ENCODE measurements around the gene SAMSN1.
"Not testable (repeated sequence)": the region's sequence is repeated elsewhere in the genome, so short reads cannot be mapped to it uniquely, and the experiment has no call there.

Gene SAMSN1

DNA sequence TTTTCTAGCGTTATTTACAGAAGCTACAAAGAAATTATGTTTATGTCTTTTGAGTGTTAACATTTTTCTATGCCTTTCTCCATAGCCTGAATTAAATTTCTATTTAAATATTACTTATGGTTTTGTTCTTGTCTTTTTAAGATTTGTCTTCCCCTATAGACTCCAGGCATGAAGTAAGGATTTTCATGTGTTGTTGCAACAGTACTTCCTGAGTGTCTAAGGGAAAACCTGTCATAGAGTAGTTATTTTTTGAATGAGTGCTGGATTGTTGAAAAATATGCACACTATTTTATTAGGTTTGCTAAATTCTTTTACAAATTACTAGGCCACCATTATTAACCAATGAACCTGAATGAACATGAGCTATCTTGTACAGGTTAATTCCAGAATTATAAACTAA, 27.1 kb downstream of the SAMSN1 start:
- Histone ChIP-seq H3K36me3 (replicated peaks) (no peaks in the 10 kb centered on the region), H3K4me3 (ENCODE audit: low read depth, low read length) (no peak overlapping the region), H3K27ac (no peak overlapping the region), H3K27me3 (replicated peaks) (no peaks in the 10 kb centered on the region)
- TF ChIP-seq, protein P1, sequence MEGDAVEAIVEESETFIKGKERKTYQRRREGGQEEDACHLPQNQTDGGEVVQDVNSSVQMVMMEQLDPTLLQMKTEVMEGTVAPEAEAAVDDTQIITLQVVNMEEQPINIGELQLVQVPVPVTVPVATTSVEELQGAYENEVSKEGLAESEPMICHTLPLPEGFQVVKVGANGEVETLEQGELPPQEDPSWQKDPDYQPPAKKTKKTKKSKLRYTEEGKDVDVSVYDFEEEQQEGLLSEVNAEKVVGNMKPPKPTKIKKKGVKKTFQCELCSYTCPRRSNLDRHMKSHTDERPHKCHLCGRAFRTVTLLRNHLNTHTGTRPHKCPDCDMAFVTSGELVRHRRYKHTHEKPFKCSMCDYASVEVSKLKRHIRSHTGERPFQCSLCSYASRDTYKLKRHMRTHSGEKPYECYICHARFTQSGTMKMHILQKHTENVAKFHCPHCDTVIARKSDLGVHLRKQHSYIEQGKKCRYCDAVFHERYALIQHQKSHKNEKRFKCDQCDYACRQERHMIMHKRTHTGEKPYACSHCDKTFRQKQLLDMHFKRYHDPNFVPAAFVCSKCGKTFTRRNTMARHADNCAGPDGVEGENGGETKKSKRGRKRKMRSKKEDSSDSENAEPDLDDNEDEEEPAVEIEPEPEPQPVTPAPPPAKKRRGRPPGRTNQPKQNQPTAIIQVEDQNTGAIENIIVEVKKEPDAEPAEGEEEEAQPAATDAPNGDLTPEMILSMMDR (IDR thresholded peaks at IDR 0.05; ENCODE audit: low read depth, low read length, missing control alignments): no peak
- DNase-seq: no peak
- in situ Hi-C loops (cut with HindIII; ENCODE audit: low pct_ligation_motif_present, low sequenced_read_pairs): no loop called here

DNA sequence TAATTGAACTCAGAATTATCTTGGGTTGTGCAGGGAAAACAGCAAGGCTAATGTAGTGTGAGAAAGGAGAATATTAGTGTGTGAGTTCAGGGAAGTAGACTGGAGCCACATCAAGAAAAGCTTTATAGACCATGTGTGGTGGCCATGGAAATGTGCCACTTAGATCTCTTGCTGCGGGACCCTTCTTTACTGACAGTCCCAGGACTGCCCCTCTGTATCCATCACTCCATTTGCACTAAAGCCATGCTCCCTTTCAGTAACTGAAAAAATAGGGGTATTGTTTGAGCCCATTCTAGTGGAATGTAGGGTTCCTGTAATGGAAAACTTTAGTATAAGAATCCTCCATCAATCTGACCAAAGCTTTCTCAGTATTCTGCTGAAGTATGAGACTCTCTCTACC, 32.3 kb downstream of the SAMSN1 start:
- no peak overlapping the region for H3K4me3 ChIP-seq (ENCODE audit: low read depth, low read length)
- H3K36me3 ChIP-seq (replicated peaks): no peaks in the 10 kb centered on the region
- in situ Hi-C loops (cut with HindIII; ENCODE audit: low pct_ligation_motif_present, low sequenced_read_pairs): no loop called here
- DNase-seq: no peak
- H3K27me3 ChIP-seq (replicated peaks): no peaks in the 10 kb centered on the region
- no peak overlapping the region for H3K27ac ChIP-seq
- TF ChIP-seq, protein P1 (IDR thresholded peaks at IDR 0.05; ENCODE audit: low read depth, low read length, missing control alignments): no peak

DNA sequence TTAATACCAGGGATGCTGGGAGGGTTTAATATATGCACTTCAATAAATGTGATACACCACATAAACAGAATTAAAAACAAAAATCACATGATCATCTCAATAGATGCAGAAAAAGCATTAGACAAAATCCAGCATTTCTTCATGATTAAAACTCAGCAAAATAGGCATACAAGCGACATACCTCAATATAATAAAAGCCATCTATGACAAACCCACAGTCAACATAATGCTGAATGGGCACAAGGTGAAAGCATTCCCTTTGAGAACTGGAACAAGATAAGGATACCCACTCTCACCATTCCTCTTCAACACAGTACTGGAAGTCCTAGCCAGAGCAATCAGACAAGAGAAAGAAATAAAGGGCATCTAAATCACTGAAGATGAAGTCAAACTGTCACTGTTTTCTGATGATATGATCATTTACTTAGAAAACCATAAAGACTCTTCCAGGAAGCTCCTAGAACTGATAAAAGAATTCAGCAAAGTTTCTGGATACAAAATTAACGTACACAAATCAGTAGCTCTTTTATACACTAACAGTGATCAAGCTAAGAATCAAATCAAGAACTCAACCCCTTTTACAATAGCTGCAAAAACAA, 39.2 kb downstream of the SAMSN1 start:
- H3K4me3 ChIP-seq (ENCODE audit: low read depth, low read length); H3K27ac ChIP-seq; in situ Hi-C loops (cut with HindIII; ENCODE audit: low pct_ligation_motif_present, low sequenced_read_pairs); DNase-seq; H3K36me3 ChIP-seq (replicated peaks); H3K27me3 ChIP-seq (replicated peaks): not testable (repeated sequence)

DNA sequence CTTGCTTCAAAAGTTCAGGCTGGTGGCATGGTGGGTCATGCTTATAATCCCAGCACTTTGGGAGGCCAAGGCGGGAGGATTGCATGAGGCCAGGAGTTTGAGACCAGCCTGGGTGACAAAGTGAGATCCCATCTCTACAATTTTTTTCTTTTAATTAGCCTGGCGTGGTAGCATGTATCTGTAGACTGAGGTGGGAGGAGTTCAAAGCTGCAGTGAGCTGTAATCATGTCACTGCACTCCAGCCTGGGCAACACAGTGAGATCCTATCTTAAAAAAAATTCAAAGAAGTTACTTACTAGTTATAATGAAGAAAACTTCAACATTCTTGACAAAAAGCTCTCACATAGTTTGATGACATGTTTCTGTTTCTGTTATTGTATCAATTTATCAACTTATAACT, 45.2 kb downstream of the SAMSN1 start:
- Histone ChIP-seq H3K36me3 (replicated peaks) (no peaks in the 10 kb centered on the region), H3K4me3 (ENCODE audit: low read depth, low read length) (no peak overlapping the region), H3K27me3 (replicated peaks) (no peaks in the 10 kb centered on the region), H3K27ac (no peak overlapping the region)
- in situ Hi-C loops (cut with HindIII; ENCODE audit: low pct_ligation_motif_present, low sequenced_read_pairs): no loop called here
- no peak for DNase-seq
- TF ChIP-seq, protein P1 (IDR thresholded peaks at IDR 0.05; ENCODE audit: low read depth, low read length, missing control alignments): no peak

DNA sequence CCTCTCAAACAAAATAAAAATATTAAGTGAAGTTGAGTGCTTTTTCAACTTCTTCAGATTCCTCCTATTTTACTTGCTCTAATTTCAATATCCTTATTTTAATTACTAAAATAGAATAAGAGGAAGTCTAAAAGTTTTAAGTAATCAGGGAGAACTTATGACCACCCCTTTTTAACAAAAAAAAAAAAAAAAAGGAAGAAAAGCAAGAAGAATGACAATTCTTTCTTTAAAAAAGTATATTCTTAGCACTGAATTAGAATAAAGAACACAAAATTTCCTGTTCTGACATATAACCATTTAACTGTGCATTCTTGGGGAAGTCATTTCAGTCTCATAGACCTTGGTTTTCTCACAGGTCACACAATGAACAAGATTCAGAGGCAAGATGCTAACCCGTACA, 46.8 kb downstream of the SAMSN1 start:
- no peak overlapping the region for H3K4me3 ChIP-seq (ENCODE audit: low read depth, low read length)
- DNase-seq: no peak
- H3K36me3 ChIP-seq (replicated peaks): no peaks in the 10 kb centered on the region
- H3K27ac ChIP-seq: no peak overlapping the region
- in situ Hi-C loops (cut with HindIII; ENCODE audit: low pct_ligation_motif_present, low sequenced_read_pairs): no loop called here
- TF ChIP-seq, protein P1 (IDR thresholded peaks at IDR 0.05; ENCODE audit: low read depth, low read length, missing control alignments): no peak
- H3K27me3 ChIP-seq (replicated peaks): no peaks in the 10 kb centered on the region

DNA sequence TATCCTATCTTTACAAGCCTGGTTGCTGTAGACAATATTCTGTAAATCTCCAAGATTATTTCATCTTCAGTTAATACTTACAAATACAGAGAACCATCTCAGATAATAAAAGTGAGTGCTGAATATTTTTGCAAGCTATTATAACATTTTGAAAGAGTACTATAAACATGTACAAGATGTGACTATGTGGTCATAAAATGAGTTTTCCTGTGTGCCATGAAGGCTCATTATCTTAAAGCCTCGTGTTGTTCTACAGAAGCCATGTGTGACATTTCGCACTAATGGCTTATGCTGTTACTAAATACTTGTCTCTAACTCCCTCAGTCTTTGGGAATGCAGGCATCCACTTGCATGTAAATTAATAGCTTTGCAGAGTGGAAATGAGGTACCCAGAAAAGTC, 48.3 kb downstream of the SAMSN1 start:
- in situ Hi-C loops (cut with HindIII; ENCODE audit: low pct_ligation_motif_present, low sequenced_read_pairs): no loop called here
- no peaks in the 10 kb centered on the region for H3K27me3 ChIP-seq (replicated peaks)
- no peak overlapping the region for H3K4me3 ChIP-seq (ENCODE audit: low read depth, low read length)
- H3K27ac ChIP-seq: no peak overlapping the region
- DNase-seq: no peak
- TF ChIP-seq, protein P1 (IDR thresholded peaks at IDR 0.05; ENCODE audit: low read depth, low read length, missing control alignments): no peak
- no peaks in the 10 kb centered on the region for H3K36me3 ChIP-seq (replicated peaks)
